Measurements from ENCODE around the gene BCKDHA.

- TF ChIP-seq POLR2A (IDR thresholded peaks at IDR 0.05; ENCODE audit: low read length) (peak; percentile 36), GATA1 (IDR thresholded peaks at IDR 0.05; ENCODE audit: low read depth, low read length) (no peak)
These were observed 29.7 kb upstream of the BCKDHA start for GRCh38 chr19:41367848-41368301.
